ENCODE data around the gene HCST. TPM values are rescaled to one million over a fixed set of nuclear protein-coding genes. Genes with fewer than 3 reads are reported as not detected.

The HCST gene
- total RNA-seq, 1 donor from 2014 or later, result 1.3 TPM

- H3K4me3 ChIP-seq (ENCODE audit: low read depth, low read length), result no peak overlapping the region
- no peak for DNase-seq (ENCODE audit: low read depth)
- no peak for TF ChIP-seq CTCF (IDR thresholded peaks at IDR 0.05; ENCODE audit: insufficient read depth, low read length, severe bottlenecking)
- FAIRE-seq, result no peak
- no peaks in the 10 kb centered on the region for H3K27me3 ChIP-seq (ENCODE audit: control insufficient read depth, insufficient read depth, low read length)
- H3K36me3 ChIP-seq (ENCODE audit: control insufficient read depth, insufficient read depth, low read length), result peaks cover 7% of the 10 kb centered on the region
Measured at GRCh38 chr19:35883882-35884281, 18.4 kb upstream of the HCST start.

- Histone ChIP-seq H3K27me3 (ENCODE audit: control insufficient read depth, insufficient read depth, low read length) (no peaks in the 10 kb centered on the region), H3K36me3 (ENCODE audit: control insufficient read depth, insufficient read depth, low read length) (peaks cover 16% of the 10 kb centered on the region), H3K4me3 (ENCODE audit: low read depth, low read length) (no peak overlapping the region)
- no peak for TF ChIP-seq CTCF (IDR thresholded peaks at IDR 0.05; ENCODE audit: insufficient read depth, low read length, severe bottlenecking)
- DNase-seq (ENCODE audit: low read depth) (no peak), FAIRE-seq (no peak)
Measured at GRCh38 chr19:35885225-35885738, 17.0 kb upstream of the HCST start.

GRCh38 chr19:35885904-35886303 is 16.4 kb upstream of the HCST start:
- TF ChIP-seq CTCF (IDR thresholded peaks at IDR 0.05; ENCODE audit: insufficient read depth, low read length, severe bottlenecking), result no peak
- DNase-seq (ENCODE audit: low read depth) (no peak), FAIRE-seq (no peak)
- H3K4me3 ChIP-seq (ENCODE audit: low read depth, low read length), result no peak overlapping the region
- H3K36me3 ChIP-seq (ENCODE audit: control insufficient read depth, insufficient read depth, low read length), result peaks cover 19% of the 10 kb centered on the region
- no peaks in the 10 kb centered on the region for H3K27me3 ChIP-seq (ENCODE audit: control insufficient read depth, insufficient read depth, low read length)

GRCh38 chr19:35887197-35887596 is 15.1 kb upstream of the HCST start:
- DNase-seq (ENCODE audit: low read depth) (no peak), FAIRE-seq (no peak)
- Histone ChIP-seq H3K27me3 (ENCODE audit: control insufficient read depth, insufficient read depth, low read length) (no peaks in the 10 kb centered on the region), H3K36me3 (ENCODE audit: control insufficient read depth, insufficient read depth, low read length) (peaks cover 19% of the 10 kb centered on the region), H3K4me3 (ENCODE audit: low read depth, low read length) (no peak overlapping the region)
- no peak for TF ChIP-seq CTCF (IDR thresholded peaks at IDR 0.05; ENCODE audit: insufficient read depth, low read length, severe bottlenecking)

GRCh38 chr19:35888398-35888797 is 13.9 kb upstream of the HCST start:
- FAIRE-seq, result no peak
- TF ChIP-seq CTCF (IDR thresholded peaks at IDR 0.05; ENCODE audit: insufficient read depth, low read length, severe bottlenecking), result no peak

More at GRCh38 chr19:35888398-35888797, 13.9 kb upstream of the HCST start:
- DNase-seq (ENCODE audit: low read depth), result no peak
- H3K27me3 ChIP-seq (ENCODE audit: control insufficient read depth, insufficient read depth, low read length), result no peaks in the 10 kb centered on the region
- H3K36me3 ChIP-seq (ENCODE audit: control insufficient read depth, insufficient read depth, low read length), result peaks cover 19% of the 10 kb centered on the region
- H3K4me3 ChIP-seq (ENCODE audit: low read depth, low read length), result no peak overlapping the region

Data from bronchial epithelial cell (primary cell).